ENCODE data around the gene CGA.

The CGA gene

DNA sequence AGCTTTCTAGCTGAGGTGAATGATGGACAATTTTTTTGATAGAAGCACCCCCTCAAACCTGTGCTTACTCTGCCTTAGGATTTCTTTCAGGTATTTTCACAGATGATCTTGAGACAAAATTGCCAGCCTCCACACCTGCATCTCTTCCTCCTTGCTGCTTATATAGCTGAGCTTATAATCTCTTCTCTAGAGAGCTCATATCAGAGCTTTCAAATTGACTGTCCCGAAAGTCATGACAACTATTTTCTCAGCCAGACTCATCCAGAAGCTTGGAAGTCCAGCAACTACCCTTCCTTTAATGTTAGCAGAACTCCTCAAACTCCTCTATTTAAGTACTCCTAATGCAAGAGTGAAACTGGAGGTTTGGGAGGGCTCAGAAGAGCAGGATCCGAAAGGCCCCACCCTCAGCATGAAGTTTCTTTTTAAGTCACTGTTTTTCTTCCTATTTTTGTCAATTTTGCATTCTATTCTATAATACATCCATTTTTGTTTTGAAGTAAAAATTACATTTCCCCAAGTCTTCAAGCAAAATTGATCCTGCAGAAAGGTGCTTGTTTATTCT lies 12.7 kb downstream of the CGA start:
- no peak for DNase-seq

DNA sequence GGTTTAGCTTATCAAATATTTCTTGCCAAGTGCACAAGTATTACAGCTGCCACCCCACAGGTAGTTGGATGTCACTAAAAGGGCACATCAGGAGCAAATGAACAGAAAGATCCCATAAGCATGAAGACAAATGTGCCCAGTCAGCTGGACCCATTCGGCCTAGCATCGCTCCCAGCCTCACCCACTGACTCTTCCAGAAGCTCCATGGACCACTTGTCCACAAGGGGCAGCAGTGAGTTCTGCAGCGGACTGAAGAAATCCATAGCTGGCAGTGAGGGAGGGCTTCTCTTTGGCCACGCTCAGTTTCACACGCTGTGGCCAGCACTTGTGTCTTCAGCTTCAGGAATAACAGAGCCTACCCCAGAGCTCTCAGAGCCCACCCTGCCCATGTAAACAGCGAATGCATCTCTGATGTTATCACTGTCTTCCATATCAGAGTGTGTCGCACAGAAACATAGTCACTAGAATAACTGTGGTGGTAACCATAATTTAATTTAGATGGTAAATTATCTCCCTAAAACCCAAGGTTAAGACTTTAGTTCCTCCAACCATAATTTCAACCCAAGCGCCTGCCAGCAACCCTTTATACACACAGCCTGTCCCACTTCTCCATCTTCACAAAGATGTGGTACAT lies 15.8 kb downstream of the CGA start:
- peak; percentile 78 for DNase-seq

DNA sequence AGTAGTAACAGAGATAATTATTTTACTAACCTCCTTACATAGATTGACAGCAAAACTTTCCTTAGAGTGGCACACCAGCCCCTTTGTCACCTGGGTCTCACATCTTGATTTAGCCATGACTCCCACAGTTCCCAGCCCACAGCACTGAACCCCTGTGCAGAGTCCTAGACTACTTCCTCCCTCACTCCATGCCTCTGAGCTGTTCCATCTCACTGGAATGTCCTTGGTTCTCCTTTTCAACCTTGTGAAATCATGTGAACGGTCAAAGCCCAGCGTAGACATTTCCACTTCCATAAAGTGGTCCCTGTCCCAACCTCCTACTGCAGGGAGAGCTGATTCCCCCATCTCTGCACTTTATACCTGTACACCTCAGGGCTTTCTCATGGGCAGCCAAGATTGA lies 19.7 kb downstream of the CGA start:
- DNase-seq, result no peak

DNA sequence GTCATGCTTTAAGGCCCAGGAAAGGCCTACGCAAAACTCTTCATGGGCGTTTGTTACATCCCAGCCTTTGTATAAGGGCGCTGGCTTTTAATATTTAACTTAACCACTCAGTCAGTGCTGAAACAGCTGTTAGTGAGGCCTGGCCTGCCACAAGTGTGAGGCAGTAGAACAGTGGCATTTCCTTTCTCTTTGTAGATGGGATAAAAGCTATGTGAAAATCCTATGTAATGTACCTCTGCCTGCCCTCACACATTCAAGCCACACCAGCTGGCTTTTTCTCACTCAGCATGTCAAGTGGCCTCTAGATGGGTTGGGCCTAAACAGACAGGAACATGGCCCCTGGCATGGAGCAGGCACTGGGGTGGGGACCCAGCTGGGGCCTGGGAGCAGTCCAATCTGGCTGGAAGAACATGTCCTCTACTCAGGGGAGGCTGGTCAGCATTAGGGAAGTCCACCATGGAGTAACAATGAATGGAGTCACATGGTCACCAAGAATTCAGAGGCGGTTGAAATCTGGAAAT lies 20.7 kb downstream of the CGA start:
- no peak for DNase-seq

DNA sequence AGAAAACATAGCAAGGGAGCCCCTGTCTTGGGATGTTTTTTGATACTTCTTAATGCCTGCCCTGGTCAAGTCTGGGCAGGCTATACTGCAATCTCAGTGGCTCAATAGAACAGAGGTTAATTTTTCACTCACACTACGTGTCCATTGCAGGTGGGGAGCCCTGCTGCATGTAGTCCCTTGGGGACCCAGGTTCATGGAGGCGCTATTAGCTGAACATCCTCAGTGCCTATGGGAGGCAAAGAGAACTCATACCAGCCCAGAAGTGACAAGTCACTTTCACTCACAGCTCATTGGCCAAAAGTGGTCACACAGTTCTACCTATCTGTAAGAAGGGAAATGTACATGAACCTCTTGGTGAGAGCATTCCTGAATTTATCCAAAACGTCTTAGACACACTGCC lies 23.2 kb downstream of the CGA start:
- DNase-seq, result no peak

DNA sequence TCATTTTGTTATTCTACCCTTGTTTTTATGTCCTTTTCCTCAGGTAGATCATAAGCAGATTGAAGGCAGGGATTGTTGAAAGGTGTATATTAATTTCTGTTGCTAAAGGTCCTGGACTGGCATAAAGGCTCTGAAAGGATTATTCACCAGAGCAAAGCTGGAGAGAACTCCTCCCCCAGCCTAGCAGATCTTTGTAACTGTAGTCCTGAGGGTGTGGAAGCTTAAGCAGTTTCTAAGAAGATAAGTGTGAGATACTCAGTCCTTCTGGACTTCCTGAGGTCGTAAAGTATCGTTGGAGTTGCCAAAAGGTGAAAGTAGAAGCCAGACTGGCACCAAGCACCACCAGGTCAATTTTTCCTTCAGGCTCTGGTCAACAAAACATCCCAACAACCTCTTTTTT lies 24.2 kb downstream of the CGA start:
- no peak for DNase-seq

DNA sequence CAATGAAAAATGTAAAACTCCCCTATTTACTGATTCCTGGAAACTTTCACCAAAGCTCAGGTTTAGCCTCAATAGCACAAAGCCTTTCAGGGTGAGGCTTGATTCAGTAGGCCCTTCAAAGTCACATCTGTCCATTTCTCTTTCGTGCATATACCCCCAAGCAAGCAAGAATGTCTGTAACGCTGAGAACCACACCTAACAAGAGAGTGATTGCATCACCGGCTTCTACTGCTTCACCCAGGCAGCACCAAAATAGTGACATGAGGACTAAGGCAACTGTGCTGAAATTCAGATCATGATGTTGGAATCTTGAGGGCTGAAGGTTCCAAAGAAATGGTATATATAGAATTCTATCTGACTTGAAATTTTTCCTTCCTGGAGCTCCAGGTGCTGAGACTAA lies 26.1 kb downstream of the CGA start:
- no peak for DNase-seq

- DNase-seq, result peak; percentile 51
Observed at GRCh38 chr6:87066449-87067333, 28.2 kb downstream of the CGA start.

GRCh38 chr6:87065117-87065516 lies 29.8 kb downstream of the CGA start:
- no peak for DNase-seq

- DNase-seq, result no peak
Observed at GRCh38 chr6:87059943-87060342, 35.0 kb downstream of the CGA start.

DNA sequence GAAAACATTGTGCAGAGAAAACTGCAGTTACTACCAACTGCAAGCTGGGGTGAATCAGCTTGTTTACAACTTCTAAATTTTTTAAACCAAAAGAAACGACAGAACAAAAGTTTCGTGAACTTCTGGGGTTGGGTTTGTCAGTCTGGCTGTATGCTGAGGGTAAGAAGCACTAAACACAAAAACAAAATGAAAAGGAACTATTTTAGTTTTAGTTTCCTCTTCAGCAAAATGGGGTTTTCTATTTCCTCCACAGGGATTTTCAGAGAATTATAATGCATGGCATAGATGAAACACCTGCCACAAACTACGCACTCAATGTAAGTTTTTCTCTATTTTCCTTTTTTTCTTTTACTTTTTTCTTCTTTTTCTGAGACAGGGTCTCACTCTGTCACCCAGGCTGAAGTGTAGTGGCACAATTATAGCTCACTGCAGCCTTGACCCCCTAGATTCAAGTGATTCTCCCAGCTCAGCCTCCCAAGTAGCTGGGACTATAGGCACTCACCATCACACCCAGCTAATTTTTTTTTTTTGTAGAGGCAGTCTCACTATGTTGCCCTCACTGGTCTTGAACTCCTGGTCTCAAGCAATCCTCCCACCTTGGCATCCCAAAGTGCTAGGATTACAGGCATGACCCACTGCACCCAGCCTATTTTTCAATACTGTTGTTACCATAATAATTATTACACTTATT lies 40.6 kb downstream of the CGA start:
- no peak for DNase-seq

- DNase-seq, result no peak
Observed at GRCh38 chr6:87053312-87053711, 41.6 kb downstream of the CGA start.

DNA sequence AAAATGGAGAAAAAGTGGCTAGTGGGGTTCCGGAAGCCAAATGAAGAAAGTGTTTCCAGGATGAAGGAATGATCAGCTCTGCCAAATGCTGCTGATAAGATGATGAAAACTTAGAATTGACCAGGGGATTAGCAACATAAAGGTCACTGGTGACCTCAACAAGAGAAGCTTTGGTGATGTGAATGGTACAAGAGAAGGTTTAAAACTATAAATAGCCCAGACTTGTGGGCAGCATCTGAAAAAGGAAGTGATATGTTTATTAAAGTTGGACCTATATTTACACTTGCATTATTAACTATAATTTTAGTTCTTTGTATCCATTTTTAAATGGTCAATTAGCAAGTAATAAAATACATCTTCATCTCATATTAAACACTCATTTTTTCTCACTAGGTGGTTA lies 45.1 kb downstream of the CGA start:
- DNase-seq, result no peak

DNA sequence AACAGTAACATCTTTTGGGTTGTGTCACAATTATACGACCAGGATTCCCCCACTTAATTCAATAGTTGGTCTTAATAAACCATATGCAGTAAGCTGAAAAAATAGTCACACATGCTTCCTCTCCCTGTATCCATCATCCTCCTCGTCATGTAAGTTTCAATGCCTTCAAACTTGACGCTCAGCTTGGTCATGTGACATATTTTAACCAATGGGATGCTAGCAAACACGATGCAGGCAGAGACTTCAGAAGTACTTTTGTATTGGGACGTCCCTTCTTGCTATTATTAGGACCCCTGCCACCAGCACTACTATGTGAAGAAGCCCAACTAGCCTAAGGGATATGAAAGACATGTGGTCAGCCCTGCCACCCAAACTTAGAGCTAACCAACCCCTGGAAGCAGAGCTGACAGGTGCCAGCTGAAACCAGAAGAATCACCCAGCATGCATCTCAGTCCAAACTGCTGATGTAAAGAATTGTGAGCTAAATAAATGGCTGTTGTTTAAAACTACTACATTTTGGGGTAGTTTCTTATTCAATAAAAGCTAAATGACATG lies 49.3 kb downstream of the CGA start:
- no peak for DNase-seq

- DNase-seq, result no peak
Observed at GRCh38 chr6:87040729-87041128, 54.2 kb downstream of the CGA start.
